Astrocyte (in vitro differentiated cells and primary cell): Measurements from ENCODE around the gene DTNB.

ENCODE experiments used
- EZH2 ChIP-seq: IDR thresholded peaks from 2 replicates; pipeline ENCODE4 v1.6.1; 2012; ENCODE audit warnings: mild to moderate bottlenecking, low read length, inconsistent platforms; ENCODE audit not compliant: insufficient read depth
- TF ChIP-seq, protein P1 (sequence below): IDR thresholded peaks from 2 replicates; pipeline ENCODE4 v1.5.1; 2011; ENCODE audit warnings: low read depth, mild to moderate bottlenecking, inconsistent platforms, low read length, moderate library complexity; ENCODE audit not compliant: insufficient read depth

GRCh38 chr2:25335204-25335603, 338.2 kb downstream of the DTNB start:
- TF ChIP-seq, protein P1, sequence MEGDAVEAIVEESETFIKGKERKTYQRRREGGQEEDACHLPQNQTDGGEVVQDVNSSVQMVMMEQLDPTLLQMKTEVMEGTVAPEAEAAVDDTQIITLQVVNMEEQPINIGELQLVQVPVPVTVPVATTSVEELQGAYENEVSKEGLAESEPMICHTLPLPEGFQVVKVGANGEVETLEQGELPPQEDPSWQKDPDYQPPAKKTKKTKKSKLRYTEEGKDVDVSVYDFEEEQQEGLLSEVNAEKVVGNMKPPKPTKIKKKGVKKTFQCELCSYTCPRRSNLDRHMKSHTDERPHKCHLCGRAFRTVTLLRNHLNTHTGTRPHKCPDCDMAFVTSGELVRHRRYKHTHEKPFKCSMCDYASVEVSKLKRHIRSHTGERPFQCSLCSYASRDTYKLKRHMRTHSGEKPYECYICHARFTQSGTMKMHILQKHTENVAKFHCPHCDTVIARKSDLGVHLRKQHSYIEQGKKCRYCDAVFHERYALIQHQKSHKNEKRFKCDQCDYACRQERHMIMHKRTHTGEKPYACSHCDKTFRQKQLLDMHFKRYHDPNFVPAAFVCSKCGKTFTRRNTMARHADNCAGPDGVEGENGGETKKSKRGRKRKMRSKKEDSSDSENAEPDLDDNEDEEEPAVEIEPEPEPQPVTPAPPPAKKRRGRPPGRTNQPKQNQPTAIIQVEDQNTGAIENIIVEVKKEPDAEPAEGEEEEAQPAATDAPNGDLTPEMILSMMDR = no peak
- TF ChIP-seq EZH2 = no peak
